SU-DHL-6 (cell line): ENCODE results near the gene ABTB2.

ENCODE experiments used
- EZH2phosphoT487 ChIP-seq: fragments of 200-600 bp; sonication (generic), shearing (Covaris generic); conservative IDR thresholded peaks from 2 replicates; pipeline ENCODE4 v1.6.1; 2018; ENCODE audit warnings: mild to moderate bottlenecking, antibody characterized with exemption, low read length, moderate library complexity, mixed read lengths
- TF ChIP-seq, protein P1 (sequence below): fragments of 200-600 bp; sonication (generic); IDR thresholded peaks from one replicate; pipeline ENCODE4 v1.5.1; 2017; ENCODE audit warnings: antibody characterized with exemption, mild to moderate bottlenecking, low read length, moderate library complexity; ENCODE audit not compliant: insufficient read depth, poor library complexity, severe bottlenecking

DNA sequence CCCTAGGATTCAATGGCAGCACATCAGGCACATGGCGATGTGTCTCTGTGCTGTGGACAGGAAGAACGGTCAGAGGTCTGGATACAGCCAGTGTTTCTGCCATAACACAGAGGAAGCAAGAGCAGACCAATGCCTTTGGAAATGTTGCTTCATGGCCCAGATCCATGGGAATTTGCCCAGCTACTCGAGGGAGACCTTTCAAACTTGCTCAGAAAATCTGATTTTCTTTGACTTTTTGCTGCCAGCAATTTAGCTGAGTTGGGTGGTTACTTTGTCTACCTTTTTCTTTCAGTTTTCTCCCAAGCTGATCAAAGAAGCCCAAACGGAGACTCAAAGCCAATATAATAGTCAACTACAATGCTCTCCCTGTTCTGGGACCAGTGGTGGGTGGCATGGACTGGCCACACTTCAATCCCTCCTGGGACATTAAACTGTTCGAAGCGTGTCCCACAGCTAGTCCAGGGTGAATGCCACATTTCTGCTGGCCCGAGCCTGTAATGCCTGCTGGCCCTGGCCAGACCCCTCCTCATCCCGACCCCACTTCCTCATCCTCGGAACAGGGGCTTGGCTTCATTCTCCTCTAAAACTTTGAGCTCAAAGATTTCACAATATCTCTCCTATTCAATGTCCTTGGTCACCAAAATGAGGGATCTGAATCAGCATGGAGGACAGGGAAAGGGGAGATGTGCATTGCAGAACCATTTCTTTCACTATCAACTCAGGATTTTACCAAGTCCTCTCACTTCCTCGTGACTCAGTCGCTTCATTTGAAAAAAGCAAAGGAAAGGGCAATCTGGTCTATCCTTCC is 93.3 kb downstream of the ABTB2 start:
- TF ChIP-seq, protein P1, sequence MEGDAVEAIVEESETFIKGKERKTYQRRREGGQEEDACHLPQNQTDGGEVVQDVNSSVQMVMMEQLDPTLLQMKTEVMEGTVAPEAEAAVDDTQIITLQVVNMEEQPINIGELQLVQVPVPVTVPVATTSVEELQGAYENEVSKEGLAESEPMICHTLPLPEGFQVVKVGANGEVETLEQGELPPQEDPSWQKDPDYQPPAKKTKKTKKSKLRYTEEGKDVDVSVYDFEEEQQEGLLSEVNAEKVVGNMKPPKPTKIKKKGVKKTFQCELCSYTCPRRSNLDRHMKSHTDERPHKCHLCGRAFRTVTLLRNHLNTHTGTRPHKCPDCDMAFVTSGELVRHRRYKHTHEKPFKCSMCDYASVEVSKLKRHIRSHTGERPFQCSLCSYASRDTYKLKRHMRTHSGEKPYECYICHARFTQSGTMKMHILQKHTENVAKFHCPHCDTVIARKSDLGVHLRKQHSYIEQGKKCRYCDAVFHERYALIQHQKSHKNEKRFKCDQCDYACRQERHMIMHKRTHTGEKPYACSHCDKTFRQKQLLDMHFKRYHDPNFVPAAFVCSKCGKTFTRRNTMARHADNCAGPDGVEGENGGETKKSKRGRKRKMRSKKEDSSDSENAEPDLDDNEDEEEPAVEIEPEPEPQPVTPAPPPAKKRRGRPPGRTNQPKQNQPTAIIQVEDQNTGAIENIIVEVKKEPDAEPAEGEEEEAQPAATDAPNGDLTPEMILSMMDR: no peak
- TF ChIP-seq EZH2phosphoT487: no peak
